K562 (cell line): Measurements from ENCODE around the gene SNRPD2. TPM values are rescaled to one million over a fixed set of nuclear protein-coding genes. Genes with fewer than 3 reads are reported as not detected.

ENCODE experiments used
- DEAF1 ChIP-seq: fragments of 450-650 bp; formaldehyde crosslinking; IDR thresholded peaks from 2 replicates; pipeline ENCODE4 v1.4.0; 2020; ENCODE audit warnings: mild to moderate bottlenecking, moderate library complexity
- E2F4 ChIP-seq: sonication (generic); formaldehyde crosslinking; IDR thresholded peaks from 2 replicates; pipeline ENCODE4 v1.8.0; 2022; ENCODE audit warnings: mild to moderate bottlenecking, low read depth, missing genetic modification reagents
- FOXA1 ChIP-seq: fragments of 450-650 bp; IDR thresholded peaks from 2 replicates; pipeline ENCODE4 v1.6.1; 2016; ENCODE audit warnings: mild to moderate bottlenecking, borderline replicate concordance
- FOXP1 ChIP-seq: sonication (generic); formaldehyde crosslinking; IDR thresholded peaks from 2 replicates; pipeline ENCODE4 v1.8.0; 2022; ENCODE audit warnings: mild to moderate bottlenecking, missing genetic modification reagents
- GABPA ChIP-seq: fragments of 200-800 bp; sonication (Bioruptor generic); conservative IDR thresholded peaks from 2 replicates; pipeline ENCODE4 v1.6.1; 2016; ENCODE audit warnings: low read depth, missing genetic modification characterization, missing compliant biosample characterization
- GATAD2A ChIP-seq: fragments of 450-650 bp; IDR thresholded peaks from 2 replicates; pipeline ENCODE4 v1.6.1; 2017
- HDAC6 ChIP-seq: IDR thresholded peaks from 2 replicates; pipeline ENCODE4 v1.6.1; 2012; ENCODE audit warnings: low read depth, mild to moderate bottlenecking, control low read depth, inconsistent platforms, low read length, moderate library complexity
- HDAC8 ChIP-seq: fragments of 450-650 bp; IDR thresholded peaks from 2 replicates; pipeline ENCODE4 v1.6.1; 2016; ENCODE audit warnings: mild to moderate bottlenecking, missing genetic modification characterization, moderate library complexity, missing compliant biosample characterization
- MBD2 ChIP-seq: sonication (generic); IDR thresholded peaks from 2 replicates; pipeline ENCODE4 v1.6.1; 2016; ENCODE audit warnings: low read depth, borderline replicate concordance
- MIER1 ChIP-seq: fragments of 450-650 bp; IDR thresholded peaks from 2 replicates; pipeline ENCODE4 v1.6.1; 2016; ENCODE audit warnings: antibody characterized with exemption, mild to moderate bottlenecking, low read depth
- MLLT1 ChIP-seq, 2 experiments: fragments of 450-650 bp; IDR thresholded peaks; 2 replicates each; pipeline ENCODE4 v1.6.1; 2016
- NKRF ChIP-seq: fragments of 450-650 bp; IDR thresholded peaks from 2 replicates; pipeline ENCODE4 v1.6.1; 2016; ENCODE audit warnings: borderline replicate concordance
- PKNOX1 ChIP-seq: fragments of 450-650 bp; IDR thresholded peaks from 2 replicates; pipeline ENCODE4 v1.6.1; 2016
- PTBP1 ChIP-seq: fragments of 200-400 bp; formaldehyde crosslinking; IDR thresholded peaks from 2 replicates; pipeline ENCODE4 v1.6.1; 2017; ENCODE audit warnings: low read depth, low read length
- RB1 ChIP-seq: fragments of 450-650 bp; IDR thresholded peaks from 2 replicates; pipeline ENCODE4 v1.6.1; 2017; ENCODE audit warnings: low read depth, mild to moderate bottlenecking
- SMAD2 ChIP-seq: fragments of 150-350 bp; IDR thresholded peaks from 2 replicates; pipeline ENCODE4 v1.6.1; 2014; ENCODE audit warnings: low read depth, mild to moderate bottlenecking, low read length
- TAF1 ChIP-seq: IDR thresholded peaks from 2 replicates; pipeline ENCODE4 v1.6.1; 2011; ENCODE audit warnings: mild to moderate bottlenecking, low read length, moderate library complexity; ENCODE audit not compliant: insufficient read depth, control insufficient read depth, severe bottlenecking; ENCODE audit errors: extremely low read depth
- TBL1XR1 ChIP-seq, 2 experiments: IDR thresholded peaks; 2 replicates each; pipeline ENCODE4 v1.6.1; 2012; ENCODE audit warnings: improper control_type of control experiment in 2 of 2, low read length in 2 of 2, mild to moderate bottlenecking in 1 of 2
- TFAP4 ChIP-seq: sonication (generic); formaldehyde crosslinking; IDR thresholded peaks from 2 replicates; pipeline ENCODE4 v1.8.0; 2022; ENCODE audit warnings: missing genetic modification reagents, mild to moderate bottlenecking, moderate library complexity, borderline replicate concordance
- polyA plus RNA-seq, 8 experiments: library from polyadenylated mRNA; depleted of rRNA in 4 of 8; stranded (reverse) in 5 of 8; unstranded in 3 of 8; fragments of >200 nt; fragmentation: Nextera tagmentation in 2 of 8; fragmentation: Illumina TruSeq in 1 of 8; extraction: Ambion mirVana in 2 of 8; extraction: Trizol in 1 of 8; gene quantifications; 2 replicates each; pipeline versions ENCODE4 v1.2.1 to v1.2.3, GENCODE V29; 2011 to 2014; ENCODE audit warnings: inconsistent platforms in 1 of 8, missing spikeins in 1 of 8
- total RNA-seq, 7 experiments: library from RNA; depleted of rRNA in 6 of 7; stranded (reverse); fragments of >200 nt in 6 of 7; fragmentation: Illumina TruSeq in 2 of 7; extraction: Trizol in 2 of 7; gene quantifications; 2 replicates each; pipeline versions ENCODE4 v1.2.1 to v1.2.3, GENCODE V29; 2011 to 2021; ENCODE audit warnings: low replicate concordance in 1 of 7

Gene SNRPD2
- total and polyA plus RNA-seq, 9 of the 15 experiments (the other 6 are each of a cell fraction or from before 2014, with no cell fraction given), result 728 to 4,411 (median 1,029) TPM

GRCh38 chr19:45638930-45639729, 52.6 kb downstream of the SNRPD2 start, which contains the start of gene EML2 (continued):
- TF ChIP-seq NKRF, result peak; percentile 59; the same call in 1 of the 2 replicates
- TF ChIP-seq MLLT1 (IDR thresholded peaks at IDR 0.05), result peak in 1 of 2 experiments; percentile 20; a peak in 1 of 4 replicates
- no peak for TF ChIP-seq SMAD2
- 0 out of 2 replicates have a peak, but pooled peaks have one; percentile 31 for TF ChIP-seq PTBP1
- peak; percentile 5; the same call in 1 of the 2 replicates for TF ChIP-seq MBD2
- TF ChIP-seq MIER1, result peak; percentile 35; the same call in 1 of the 2 replicates
- TF ChIP-seq FOXA1, result no peak
- TF ChIP-seq HDAC6, result no peak
- TF ChIP-seq PKNOX1, result no peak
- no peak for TF ChIP-seq TBL1XR1 (IDR thresholded peaks at IDR 0.05; ENCODE audit: low read length in 2 of 2)
- TF ChIP-seq DEAF1 (CRISPR knock-in tag), result no peak
- peak; percentile 47 for TF ChIP-seq TAF1
- 0 out of 2 replicates have a peak, but pooled peaks have one; percentile 79 for TF ChIP-seq GATAD2A
- TF ChIP-seq FOXP1 (CRISPR knock-in tag), result peak; percentile 27; the same call in 1 of the 2 replicates
- peak; percentile 58 for TF ChIP-seq GABPA (tag)
- TF ChIP-seq HDAC8 (tag), result no peak
- TF ChIP-seq TFAP4, result peak; percentile 15; the same call in 1 of the 2 replicates
- TF ChIP-seq E2F4 (CRISPR knock-in tag), result no peak
- TF ChIP-seq RB1, result peak; percentile 33; the same call in 1 of the 2 replicates
